GM19043 (cell line): Measurements from ENCODE around the gene CES5A.
"Not testable (repeated sequence)": the region's sequence is repeated elsewhere in the genome, so short reads cannot be mapped to it uniquely, and the experiment has no call there.

Source experiments
- ATAC-seq: cut with Tn5 transposase; IDR thresholded peaks from one replicate; pipeline ENCODE4 v1.9.1; 2021; ENCODE audit warnings: low read depth; ENCODE audit not compliant: unreplicated experiment

Gene CES5A

DNA sequence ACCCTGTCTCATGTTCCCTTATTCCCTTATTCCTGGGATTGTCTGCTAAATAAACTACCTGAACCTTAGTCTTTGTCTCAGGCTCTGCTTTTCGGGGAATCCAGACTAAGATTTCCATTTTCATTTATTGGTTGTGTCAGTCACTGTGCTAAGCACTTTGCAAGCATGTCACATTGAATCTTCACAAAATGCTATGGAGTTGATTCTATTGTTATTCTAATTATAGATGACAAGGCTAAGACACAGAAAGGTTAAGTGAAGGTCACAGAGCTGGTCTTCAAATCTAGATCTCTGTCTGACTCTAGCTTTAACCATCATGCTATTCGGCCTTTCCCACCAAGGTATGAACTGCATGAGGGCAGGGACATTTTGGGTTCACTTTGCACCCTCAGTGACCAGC is 13.4 kb upstream of the CES5A start:
- ATAC-seq = no peak

DNA sequence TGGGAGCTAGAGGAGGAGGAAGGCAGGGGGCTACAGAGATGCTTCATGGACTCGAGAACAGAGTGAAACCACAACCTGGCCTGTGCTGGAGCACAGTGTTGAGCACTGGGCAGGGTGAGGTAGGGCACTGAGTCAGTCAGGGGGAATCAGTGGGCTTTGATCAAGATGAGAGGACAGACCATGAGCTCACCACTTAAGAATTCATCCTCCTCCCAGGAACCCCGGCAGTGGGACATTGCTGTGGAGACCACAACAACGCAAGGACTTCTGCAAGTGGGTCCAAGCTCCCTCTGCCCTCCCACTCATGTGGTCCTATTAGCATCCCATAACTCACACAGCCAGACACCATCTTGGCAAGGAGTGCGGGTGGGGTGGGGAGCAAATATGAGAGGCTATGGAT is 1.7 kb upstream of the CES5A start:
- no peak for ATAC-seq

DNA sequence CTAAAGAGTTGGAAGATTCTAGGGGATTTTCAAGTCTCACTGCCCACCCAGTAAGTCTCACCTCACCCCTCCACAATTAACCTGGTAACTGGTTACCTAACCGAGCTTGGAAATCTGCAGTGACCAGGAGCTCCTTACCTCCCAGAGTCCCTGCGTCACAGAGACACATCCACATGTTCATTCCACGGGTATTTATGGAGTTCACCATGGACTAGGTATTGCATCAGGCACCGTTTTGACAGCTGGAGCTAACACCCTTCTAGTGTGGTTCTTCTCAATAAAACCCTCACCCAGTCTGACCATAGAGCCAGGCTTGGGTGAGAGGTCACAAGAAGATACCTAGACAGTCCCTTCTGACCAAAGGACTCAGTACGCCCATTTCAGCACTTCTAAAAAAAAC is 2.1 kb downstream of the CES5A start:
- no peak for ATAC-seq

DNA sequence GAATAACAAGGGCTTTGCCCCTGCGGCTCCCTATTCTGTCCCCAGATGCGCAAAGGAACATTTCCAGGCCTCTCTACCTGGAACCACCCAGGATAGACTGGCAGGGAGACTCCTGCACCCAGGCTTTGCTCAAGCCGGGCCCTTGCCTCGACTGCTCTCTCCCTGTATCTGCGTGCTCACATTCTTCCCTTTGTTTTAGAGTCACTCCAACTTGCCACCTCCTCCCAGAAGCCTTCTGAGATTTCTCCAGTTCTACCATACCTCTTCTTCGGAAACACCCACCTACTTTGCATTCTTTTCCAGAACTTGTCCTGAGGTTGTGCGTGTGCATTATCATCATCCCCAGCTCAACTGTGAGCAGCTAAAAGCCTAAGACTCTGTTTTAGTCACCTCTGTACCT is 3.0 kb downstream of the CES5A start:
- ATAC-seq = no peak

DNA sequence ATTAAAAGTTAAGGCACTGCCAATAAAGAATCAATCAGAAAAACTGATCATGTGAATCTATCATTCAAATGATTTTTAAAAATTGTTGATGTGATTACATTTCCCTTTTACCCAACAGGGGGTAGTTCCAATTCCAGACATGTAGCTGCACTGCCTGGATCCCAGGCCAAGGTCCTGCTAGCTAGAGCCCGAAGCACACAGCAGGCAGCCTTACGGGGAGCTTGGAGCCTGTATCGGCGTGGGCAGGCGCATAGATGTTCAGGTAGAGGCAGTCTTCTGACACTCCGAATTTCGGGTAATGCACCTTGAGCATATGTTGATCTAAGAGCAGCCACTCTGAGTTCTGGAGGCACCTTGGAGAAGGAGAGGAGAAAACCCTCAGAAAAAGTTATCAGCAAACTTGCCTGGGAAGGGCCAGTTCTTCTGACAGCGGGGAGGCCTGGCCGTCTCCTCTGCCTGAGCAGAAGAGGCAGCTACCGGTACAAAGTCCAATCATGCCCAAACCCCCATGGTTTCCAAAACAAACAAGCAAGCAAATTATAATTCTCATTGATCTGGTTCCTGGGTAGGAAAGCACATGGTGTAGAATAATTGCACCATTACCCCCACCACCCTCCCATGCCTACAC is 3.6 kb downstream of the CES5A start:
- no peak for ATAC-seq

DNA sequence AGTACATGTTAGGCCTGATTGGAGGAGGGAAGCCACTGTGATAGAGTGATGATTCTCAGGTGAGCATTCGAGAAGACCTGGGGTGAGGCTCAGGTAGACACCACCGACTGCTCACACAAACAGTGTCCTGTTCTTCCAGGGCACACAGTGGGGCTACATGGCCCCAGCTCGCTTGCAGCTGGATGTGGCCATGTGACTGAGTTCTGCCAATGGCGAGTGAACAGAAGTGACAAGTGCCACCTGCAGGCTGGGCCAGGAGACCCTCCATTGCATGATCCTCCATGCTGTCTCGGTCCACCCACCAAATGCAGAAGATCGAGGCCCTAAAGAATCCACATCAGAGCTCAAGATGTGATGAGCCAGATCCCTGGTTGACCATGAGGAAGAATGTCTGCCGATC is 6.2 kb downstream of the CES5A start:
- ATAC-seq = no peak

DNA sequence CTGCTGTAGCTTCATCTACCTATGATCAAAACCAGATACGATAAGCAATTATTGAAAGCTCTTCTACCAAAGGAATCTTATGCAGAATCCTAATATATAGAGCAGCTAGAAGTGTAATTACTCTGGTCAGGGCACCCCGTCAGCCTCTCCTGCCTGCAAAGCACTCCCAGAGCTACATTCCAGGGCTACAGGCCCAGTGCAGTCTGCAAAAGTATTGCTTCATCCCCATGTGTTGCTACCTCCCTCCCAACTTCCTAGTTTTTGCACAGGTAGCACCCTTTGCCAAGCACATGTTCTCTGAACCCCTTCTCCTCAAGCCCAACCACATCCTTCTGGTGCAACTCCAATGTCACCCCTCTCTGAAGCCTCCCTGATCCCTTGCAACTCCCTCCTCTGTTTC is 7.0 kb downstream of the CES5A start:
- ATAC-seq = no peak

DNA sequence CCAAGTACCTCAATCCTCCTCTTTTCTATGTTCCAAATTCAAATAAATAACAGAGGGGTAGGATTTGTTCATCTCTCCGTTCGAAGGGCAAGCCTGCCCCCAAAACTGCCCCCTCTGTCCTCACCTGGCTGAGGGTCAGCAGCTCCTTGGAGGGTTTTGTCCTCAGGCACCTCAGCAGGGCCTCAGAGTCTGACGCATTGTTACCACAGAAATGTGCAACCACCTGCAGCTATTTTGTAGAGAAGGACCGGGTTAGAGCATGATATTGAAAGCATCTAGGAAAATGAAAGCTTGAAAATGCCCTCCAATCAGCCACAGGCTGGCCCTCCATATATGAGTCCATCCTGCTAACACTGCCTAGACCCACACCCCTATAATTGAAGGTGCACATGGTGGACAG is 13.9 kb downstream of the CES5A start:
- no peak for ATAC-seq

DNA sequence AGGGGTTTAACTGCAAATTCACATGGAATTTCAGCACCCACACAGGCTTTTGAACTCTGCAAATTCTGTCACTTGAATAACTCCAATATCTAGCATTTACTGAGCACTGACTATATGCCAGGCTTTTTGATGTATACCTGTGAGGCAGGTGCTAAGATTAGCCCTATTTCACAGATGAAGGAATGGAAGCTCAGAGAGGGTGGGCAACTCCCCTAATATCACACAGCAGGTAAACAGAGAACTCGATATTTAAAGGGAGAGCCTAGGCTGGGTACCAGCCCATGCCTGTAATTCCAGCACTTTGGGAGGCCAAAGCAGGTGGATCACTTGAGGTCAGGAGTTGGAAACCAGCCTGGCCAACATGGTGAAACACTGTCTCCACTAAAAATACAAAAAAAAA is 17.5 kb downstream of the CES5A start:
- ATAC-seq = not testable (repeated sequence)

DNA sequence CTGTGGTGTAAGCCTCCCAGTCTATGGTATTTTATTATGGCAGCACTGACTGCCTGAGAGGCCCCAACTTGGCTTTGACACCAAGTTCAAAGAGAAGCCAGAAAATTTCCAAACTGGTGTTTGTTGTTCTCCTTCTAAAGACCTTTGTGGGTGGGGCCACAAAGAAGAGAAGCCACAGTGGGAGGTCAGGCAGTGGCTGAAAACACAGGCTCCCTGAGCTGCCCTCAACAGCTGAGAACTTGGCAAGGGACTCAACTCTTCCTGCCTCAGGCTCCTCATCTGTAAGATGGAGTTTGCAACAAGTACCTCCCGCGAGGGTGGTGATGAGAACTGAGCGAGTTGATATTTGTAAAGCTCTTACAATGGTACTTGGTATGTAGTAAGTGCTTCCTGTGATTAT is 18.2 kb downstream of the CES5A start:
- ATAC-seq = no peak

DNA sequence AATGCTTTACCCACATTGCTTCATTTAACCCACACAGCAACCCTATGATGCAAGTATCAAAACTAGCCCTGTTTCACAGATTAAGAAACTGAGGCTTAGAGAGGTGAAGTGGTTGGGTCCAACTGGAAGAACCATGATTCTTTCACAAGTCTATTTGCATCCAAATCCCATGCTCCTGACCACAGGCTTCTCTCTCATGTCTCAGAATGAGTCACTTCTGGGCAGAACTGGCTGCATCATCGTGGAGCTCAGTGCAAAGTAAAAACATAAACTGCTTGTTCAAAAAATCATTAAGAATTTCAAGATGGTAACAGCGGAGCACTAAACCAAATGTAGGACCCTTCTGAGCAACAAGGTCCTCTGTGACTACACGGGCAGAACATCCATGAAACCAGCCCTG is 22.1 kb downstream of the CES5A start:
- no peak for ATAC-seq

DNA sequence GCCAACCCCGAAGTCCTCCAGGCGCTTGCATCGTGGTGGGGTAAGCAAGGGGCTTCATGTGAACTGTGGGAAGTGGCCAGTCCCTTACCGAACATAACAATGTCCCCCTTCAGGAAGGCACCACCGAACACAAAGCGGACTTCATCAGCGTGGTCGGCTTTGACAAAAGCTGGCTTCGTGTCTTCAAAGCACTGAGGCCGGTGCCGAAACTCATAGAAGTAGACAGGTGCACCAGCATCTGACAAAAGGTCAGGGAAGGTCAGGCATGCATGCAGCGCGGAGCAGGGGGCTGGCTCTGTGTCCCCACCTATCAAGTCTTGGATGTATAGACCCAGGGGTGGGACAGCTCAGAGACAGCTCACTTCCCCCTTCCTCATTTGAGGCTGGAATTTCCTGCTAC is 25.6 kb downstream of the CES5A start:
- no peak for ATAC-seq

DNA sequence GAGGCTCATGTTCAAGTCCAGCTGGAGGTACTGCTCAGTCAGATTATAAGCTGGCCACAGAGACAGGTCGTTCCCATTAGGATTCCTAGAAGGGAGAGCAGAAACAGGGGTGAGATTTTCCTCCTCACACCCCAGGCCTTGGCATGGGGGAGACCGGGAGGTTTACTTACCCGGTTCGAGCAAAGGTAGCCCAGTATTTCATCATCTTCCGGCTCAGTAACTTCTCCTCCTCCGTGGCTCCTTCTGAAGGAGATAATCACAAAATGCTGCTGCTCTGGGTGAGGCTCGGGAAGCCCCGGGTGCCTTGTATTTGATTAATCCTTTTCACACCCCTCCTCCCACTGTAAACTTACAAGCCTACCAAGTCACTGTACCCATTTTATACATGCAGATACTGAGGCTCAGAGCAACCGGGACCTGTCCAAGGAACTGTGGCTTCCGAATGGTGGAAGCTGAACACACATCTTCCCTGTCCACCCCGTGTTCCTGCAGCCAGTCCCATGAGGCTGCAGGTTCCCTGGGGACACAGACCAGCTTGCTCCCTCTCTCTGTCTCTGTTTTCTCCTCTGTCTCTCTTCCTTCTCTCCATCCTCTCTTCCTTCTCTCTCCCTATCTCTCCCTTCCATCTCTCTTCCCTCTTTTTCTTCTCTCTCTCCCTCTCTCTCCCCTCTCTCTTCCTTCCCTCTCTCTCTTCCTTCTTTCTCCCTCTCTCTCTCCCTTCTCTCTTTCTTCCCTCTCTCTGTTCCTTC is 28.4 kb downstream of the CES5A start:
- ATAC-seq = no peak

DNA sequence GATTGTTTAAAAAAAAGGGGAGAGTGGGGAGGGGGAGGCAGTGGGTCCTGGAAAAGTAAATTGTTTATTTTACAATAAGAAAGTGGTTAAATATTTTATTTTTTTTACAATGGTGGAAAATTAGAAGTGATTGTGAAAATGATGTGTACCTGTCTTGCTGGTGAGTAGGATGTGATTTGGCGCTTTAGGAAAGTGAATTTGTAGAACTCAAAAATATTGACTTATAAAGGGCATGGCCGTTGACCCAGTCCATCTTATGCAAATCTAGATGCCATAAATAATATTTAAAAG is 32.1 kb downstream of the CES5A start:
- ATAC-seq = no peak

DNA sequence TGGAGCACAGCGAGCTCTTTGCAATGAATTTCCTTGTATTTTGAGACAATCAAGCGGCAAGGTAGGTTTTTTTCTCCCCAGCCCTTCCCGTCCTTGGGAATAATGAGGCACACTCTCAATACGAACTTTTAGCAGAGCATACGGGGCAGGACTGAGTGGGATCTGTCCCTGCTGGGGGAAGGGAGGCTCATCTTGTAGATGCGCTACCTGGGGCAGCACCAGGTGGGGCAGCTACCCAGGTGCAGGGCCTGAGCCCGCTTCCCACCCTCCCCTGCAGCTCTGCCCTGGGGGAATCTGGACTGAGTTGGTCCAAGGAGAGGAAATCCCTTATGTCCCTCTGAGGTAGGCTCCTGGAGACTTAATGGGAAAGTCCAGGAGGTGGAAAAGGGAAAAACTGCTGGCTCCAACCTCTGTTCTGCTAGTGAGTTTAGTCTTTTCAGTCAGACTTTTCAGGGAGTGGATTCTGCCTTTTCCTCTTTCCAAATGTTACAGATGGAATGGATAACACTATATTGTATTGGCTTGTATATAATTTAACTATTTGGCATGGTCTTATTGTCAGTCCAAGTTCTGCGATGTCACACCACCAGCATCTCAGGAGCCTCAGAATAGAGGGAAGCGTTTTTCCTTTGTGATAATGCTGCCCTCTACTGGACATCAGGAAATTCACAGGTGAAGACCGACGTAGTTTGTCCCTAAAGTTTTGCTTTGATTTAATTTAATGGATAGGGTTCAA is 32.6 kb downstream of the CES5A start:
- ATAC-seq = no peak

DNA sequence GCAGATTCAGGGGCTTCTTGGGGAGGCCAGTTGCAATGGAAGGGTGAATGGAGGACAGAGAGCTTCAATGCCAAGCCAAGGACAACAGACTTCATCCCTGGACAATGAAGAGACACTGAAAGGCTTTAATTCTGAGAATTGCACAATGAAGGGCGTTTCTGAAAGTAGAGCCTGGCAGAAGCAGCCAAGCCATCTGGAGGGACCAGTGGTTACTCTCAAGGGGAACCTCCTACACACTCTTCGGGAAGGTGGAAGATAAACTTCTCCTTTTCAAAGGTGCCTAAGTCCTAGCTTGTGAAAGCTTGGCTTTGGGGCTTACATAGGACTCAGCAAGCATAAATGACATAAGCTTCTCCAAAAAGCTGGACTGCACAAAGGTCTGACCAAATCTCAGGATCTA is 36.1 kb downstream of the CES5A start:
- ATAC-seq = no peak

DNA sequence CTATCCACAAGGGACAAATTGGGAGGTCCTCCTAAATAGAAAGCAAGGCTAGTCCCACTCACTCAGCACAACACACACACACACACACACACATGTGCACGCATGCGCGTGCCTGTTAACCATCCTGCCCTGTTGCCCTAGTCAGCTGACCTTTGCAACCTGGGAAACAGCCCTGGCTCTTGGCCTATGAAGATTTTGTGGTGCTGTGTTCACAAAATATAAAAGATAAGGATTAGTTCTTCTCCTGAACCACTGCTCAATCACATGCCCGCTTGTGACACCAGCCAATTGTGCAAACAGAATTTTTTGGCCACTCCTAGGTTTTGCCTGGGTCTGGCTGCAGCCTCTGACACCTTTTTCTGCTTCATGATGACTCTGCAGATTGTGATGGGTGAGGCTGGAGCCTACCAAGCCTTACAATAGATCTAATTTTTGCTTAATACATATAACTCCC is 39.0 kb downstream of the CES5A start:
- no peak for ATAC-seq

DNA sequence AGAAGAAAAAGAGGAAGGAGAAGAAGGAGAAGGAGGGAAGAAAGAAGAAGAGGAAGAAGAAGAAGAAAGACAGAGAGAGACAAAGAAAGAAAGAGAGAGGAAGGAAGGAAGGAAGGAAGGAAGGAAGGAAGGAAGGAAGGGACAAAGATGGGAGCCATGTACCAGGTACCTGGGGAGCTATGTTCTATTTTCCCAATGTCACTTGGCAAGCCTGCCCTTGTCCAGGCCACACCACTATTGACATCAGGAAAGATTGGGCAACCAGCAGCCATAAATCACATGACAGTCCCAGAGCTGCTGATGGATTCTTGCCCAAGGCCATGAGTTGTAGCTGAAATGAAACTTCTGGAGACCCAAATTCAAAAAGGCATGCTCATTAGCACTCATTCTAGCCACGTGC is 39.6 kb downstream of the CES5A start:
- no peak for ATAC-seq

DNA sequence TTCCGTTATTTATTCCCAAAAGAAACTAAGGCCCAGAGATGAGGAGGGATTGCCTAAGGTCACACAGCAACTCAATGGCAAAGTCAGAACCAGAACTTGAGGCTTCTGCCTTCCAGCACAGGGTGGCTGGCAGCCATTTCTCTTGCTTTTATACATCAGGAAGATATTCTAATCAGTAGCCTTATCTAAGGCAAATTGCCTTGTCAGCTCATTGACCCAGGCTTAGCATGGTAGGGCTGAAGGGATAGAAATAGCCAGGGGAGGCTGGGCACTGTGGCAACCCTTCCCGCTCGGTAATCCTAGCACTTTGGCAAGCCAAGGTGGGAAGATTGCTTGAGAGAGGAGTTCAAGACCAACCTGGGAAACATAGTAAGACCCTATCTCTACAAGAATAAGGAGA is 40.0 kb downstream of the CES5A start:
- ATAC-seq = not testable (repeated sequence)

DNA sequence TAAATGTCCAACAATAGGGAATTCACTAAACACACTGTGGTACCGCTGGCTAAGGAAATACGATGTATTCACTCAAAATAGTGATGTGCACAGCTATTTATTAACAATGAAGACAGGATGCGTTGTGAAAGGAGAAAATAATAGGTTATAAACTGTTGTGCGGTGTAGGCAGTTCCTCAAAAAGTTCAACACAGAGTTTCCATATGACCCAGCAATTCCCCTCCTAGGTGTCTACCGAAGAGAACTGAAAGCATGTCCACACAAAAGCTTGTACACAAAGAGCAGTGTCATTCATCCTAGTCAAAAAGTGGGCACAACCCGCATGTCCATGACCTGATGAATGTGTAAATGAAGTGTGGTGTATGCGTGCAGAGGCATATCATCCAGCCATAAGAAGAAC is 41.1 kb downstream of the CES5A start:
- peak; percentile 86 for ATAC-seq

DNA sequence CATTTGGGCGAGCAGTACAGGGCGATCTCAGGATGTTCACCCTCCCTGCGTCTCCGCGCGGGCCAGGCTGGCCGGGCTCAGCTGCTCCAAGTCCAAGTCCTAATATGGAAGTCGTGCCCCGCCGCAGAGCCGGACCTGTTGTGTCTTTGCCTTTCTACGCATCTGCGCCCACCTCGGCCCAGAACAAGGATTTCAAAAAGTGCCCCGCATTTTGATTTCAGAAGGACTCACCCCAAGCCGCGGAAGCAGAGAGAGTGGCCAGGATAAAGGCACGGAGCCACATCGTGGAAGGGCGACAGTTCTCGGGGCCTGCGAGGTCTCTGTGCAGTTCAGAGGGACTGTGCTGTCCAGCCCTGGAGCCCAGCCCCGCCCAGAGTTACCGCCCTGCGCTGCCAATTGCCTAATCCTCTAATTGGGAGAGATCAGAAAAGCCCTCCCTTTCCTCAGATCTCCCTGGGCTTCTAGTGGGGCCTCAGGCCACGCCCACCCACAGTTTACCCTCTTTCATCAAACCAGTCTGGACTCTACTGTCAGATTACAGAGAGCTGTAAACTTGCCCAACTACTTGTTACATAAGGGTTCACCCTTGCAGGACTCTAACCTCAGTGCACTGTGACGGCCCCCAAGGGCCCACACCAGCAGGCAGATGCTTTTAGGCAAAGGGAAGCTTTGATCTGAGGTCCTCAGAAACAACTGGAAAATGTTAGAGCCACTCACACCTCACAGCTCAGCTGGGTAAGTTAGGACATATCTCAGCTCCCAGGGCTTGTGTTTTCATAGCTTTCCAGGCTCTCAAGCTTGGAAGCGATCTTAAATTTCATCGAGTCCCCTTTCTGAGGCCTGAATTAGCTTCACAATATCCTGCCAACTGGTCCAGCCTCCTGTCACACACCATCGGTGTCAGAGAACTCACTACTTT is 42.1 kb downstream of the CES5A start, which contains the start of gene CES1:
Gene CES1, minus strand, starts transcription at position 324 of the 919 bp plus-strand sequence. Its CDS starts 41 bp downstream, at position 283.
- ATAC-seq = no peak
